A673 (cell line): ENCODE measurements around the gene KCNQ1. TPM values are rescaled to one million over a fixed set of nuclear protein-coding genes. Genes with fewer than 3 reads are reported as not detected.

Source experiments
- BruUV-seq: library from RNA; stranded (reverse); fragments of 400-500 nt; replicated peaks from 2 replicates; lab custom pipeline; 2021; lab: Mats Ljungman, UMichigan
- CTCF ChIA-PET: fragments of 300-600 bp; sonication (Branson Sonifier 250); formaldehyde crosslinking; loops from one replicate; lab custom pipeline; 2022; ENCODE audit warnings: antibody characterized with exemption; lab: Charles Lee
- POLR2A ChIA-PET: fragments of 300-600 bp; sonication (Branson Sonifier 250); formaldehyde crosslinking; loops from one replicate; lab custom pipeline; 2022; ENCODE audit warnings: antibody characterized with exemption; ENCODE audit not compliant: low non-redundant PET; lab: Charles Lee
- DNase-seq: peaks from one replicate; pipeline ENCODE4 v3.0.0-alpha.2; 2015; ENCODE audit warnings: low spot score
- H3K27ac ChIP-seq: fragments of 200-600 bp; sonication (generic); 2 replicates; pipeline ENCODE4 v1.5.1; 2016; ENCODE audit warnings: mixed run types, low read depth, mild to moderate bottlenecking, mixed read lengths, antibody characterized with exemption, low read length; ENCODE audit not compliant: poor library complexity, severe bottlenecking
- H3K27me3 ChIP-seq: fragments of 200-600 bp; sonication (generic); replicated peaks from 2 replicates; pipeline ENCODE4 v1.6.1; 2017; ENCODE audit warnings: mixed run types, low read depth, mild to moderate bottlenecking, mixed read lengths, antibody characterized with exemption, low read length; ENCODE audit not compliant: insufficient read depth, poor library complexity
- H3K36me3 ChIP-seq: fragments of 200-600 bp; sonication (generic); 2 replicates; pipeline ENCODE4 v1.6.1; 2016; ENCODE audit warnings: mixed run types, mild to moderate bottlenecking, mixed read lengths, antibody characterized with exemption, low read length; ENCODE audit not compliant: insufficient read depth, poor library complexity, severe bottlenecking
- H3K4me1 ChIP-seq: fragments of 200-600 bp; sonication (generic); 2 replicates; pipeline ENCODE4 v1.6.1; 2017; ENCODE audit warnings: mixed run types, mild to moderate bottlenecking, mixed read lengths, antibody characterized with exemption, low read length; ENCODE audit not compliant: insufficient read depth, poor library complexity, severe bottlenecking
- H3K4me3 ChIP-seq: fragments of 200-600 bp; sonication (generic); 2 replicates; pipeline ENCODE4 v1.5.1; 2016; ENCODE audit warnings: low read depth, mixed run types, mild to moderate bottlenecking, mixed read lengths, low read length; ENCODE audit not compliant: poor library complexity, severe bottlenecking
- H3K9me3 ChIP-seq: fragments of 200-600 bp; sonication (generic); 2 replicates; pipeline ENCODE4 v1.6.1; 2016; ENCODE audit warnings: mixed run types, low read depth, mild to moderate bottlenecking, mixed read lengths, antibody characterized with exemption, low read length; ENCODE audit not compliant: poor library complexity, severe bottlenecking
- CTCF ChIP-seq: fragments of 300-800, 200-600 bp; sonication (generic); conservative IDR thresholded peaks from 2 replicates; pipeline ENCODE4 v1.5.1; 2017; ENCODE audit warnings: low read depth, mild to moderate bottlenecking, antibody characterized with exemption, low read length, moderate library complexity, mixed read lengths
- EZH2 ChIP-seq: fragments of 200-600 bp; sonication (generic); IDR thresholded peaks from 2 replicates; pipeline ENCODE4 v1.6.1; 2017; ENCODE audit warnings: borderline replicate concordance, low read depth, mild to moderate bottlenecking, mixed read lengths, antibody characterized with exemption, low read length; ENCODE audit not compliant: poor library complexity, severe bottlenecking
- intact Hi-C: fragments of 100-400 bp; cut with micrococcal nuclease; formaldehyde crosslinking; loops from one replicate; pipeline ENCODE4 v1.10.0; 2022; ENCODE audit not compliant: unreplicated experiment
- total RNA-seq: library from RNA; stranded (reverse); gene quantifications from 2 replicates; pipeline ENCODE4 v1.2.3, GENCODE V29; 2021

Gene KCNQ1
- total RNA-seq, 1 experiment from 2014 or later: not detected

GRCh38 chr11:2432171-2432621, 12.6 kb upstream of the KCNQ1 start:
- ChIA-PET POLR2A (no interaction called here), CTCF (no interaction called here)
- no peak for DNase-seq
- Histone ChIP-seq H3K36me3 (no peaks in the 10 kb centered on the region), H3K9me3 (no peaks in the 10 kb centered on the region), H3K4me3 (no peak overlapping the region), H3K27me3 (no peaks in the 10 kb centered on the region), H3K4me1 (no peaks in the 10 kb centered on the region), H3K27ac (no peak overlapping the region)
- intact Hi-C loops: no loop called here
- BruUV-seq: no TSS peak
- TF ChIP-seq EZH2 (no peak), CTCF (no peak)

GRCh38 chr11:2432628-2433071, 12.2 kb upstream of the KCNQ1 start:
- H3K27me3 ChIP-seq: no peaks in the 10 kb centered on the region
- no peaks in the 10 kb centered on the region for H3K9me3 ChIP-seq
- ChIA-PET CTCF (no interaction called here), POLR2A (no interaction called here)
- no peak overlapping the region for H3K27ac ChIP-seq
- no peak overlapping the region for H3K4me3 ChIP-seq
- H3K4me1 ChIP-seq: no peaks in the 10 kb centered on the region
- no peaks in the 10 kb centered on the region for H3K36me3 ChIP-seq
- no peak for DNase-seq
- TF ChIP-seq CTCF (no peak), EZH2 (no peak)
- intact Hi-C loops: no loop called here
- BruUV-seq: no TSS peak

- no TSS peak for BruUV-seq
- intact Hi-C loops: no loop called here
- CTCF ChIA-PET: no interaction called here
Measured at GRCh38 chr11:2433106-2433925, 11.5 kb upstream of the KCNQ1 start.

More at GRCh38 chr11:2433106-2433925, 11.5 kb upstream of the KCNQ1 start:
- DNase-seq: no peak
- H3K27ac ChIP-seq: no peak overlapping the region
- POLR2A ChIA-PET: no interaction called here
- no peaks in the 10 kb centered on the region for H3K4me1 ChIP-seq
- H3K27me3 ChIP-seq: no peaks in the 10 kb centered on the region
- no peaks in the 10 kb centered on the region for H3K9me3 ChIP-seq
- no peaks in the 10 kb centered on the region for H3K36me3 ChIP-seq
- no peak overlapping the region for H3K4me3 ChIP-seq
- TF ChIP-seq CTCF (no peak), EZH2 (no peak)
